GM10248 (cell line): ENCODE results near the gene PTGES3L.
"Not testable (repeated sequence)": the region's sequence is repeated elsewhere in the genome, so short reads cannot be mapped to it uniquely, and the experiment has no call there.

Experiments
- CTCF ChIA-PET: fragments of 300-600 bp; sonication (Branson Sonifier 250); formaldehyde crosslinking; extraction: SDS; loops from one replicate; lab custom pipeline; 2021; ENCODE audit warnings: antibody characterized with exemption; lab: Yijun Ruan, JAX
- POLR2A ChIA-PET: fragments of 350-650 bp; sonication (Branson Sonifier 250); formaldehyde crosslinking; extraction: SDS; loops from one replicate; lab custom pipeline; 2020; ENCODE audit warnings: antibody characterized with exemption; lab: Yijun Ruan, JAX
- DNase-seq: peaks from one replicate; pipeline ENCODE4 v3.0.0; 2012; ENCODE audit errors: extremely low spot score
- CTCF ChIP-seq: IDR thresholded peaks from 2 replicates; pipeline ENCODE4 v1.5.1; 2012; ENCODE audit warnings: mild to moderate bottlenecking, low read depth; ENCODE audit errors: extremely low read depth, missing control alignments, control extremely low read depth

Gene PTGES3L

GRCh38 chr17:42922294-42922693, 57.6 kb downstream of the PTGES3L start:
- POLR2A ChIA-PET = no interaction called here
- TF ChIP-seq CTCF = no peak
- CTCF ChIA-PET = no interaction called here
- no peak for DNase-seq

GRCh38 chr17:42920922-42921321, 59.0 kb downstream of the PTGES3L start:
- ChIA-PET CTCF (interaction anchor here (1.8 kb wide), 1 partner anchor 8 kb away, joined by 6 read pairs; no protein-coding TSS in a partner anchor), POLR2A (no interaction called here)
- no peak for DNase-seq
- TF ChIP-seq CTCF = no peak

- CTCF ChIA-PET = interaction anchor here (0.8 to 1.8 kb wide), 2 partner anchors 9 to 18 kb away, joined by 4 to 6 read pairs; no protein-coding TSS in a partner anchor
- no peak for TF ChIP-seq CTCF
Measured at GRCh38 chr17:42920106-42920900, 59.6 kb downstream of the PTGES3L start.

GRCh38 chr17:42919522-42920077, 60.3 kb downstream of the PTGES3L start:
- POLR2A ChIA-PET, DNase-seq: not testable (repeated sequence)
- CTCF ChIA-PET = interaction anchor here (0.8 to 1.8 kb wide), 4 partner anchors 9 to 18 kb away, joined by 4 to 7 read pairs (median 5); no protein-coding TSS in a partner anchor

More at GRCh38 chr17:42920106-42920900, 59.6 kb downstream of the PTGES3L start:
- no peak for DNase-seq
- POLR2A ChIA-PET = no interaction called here

- POLR2A ChIA-PET = interaction anchor here (0.7 kb wide), 1 partner anchor 206 kb away, joined by 6 read pairs; the partner anchor contains the start of gene BRCA1
- no peak for TF ChIP-seq CTCF
- no peak for DNase-seq
- CTCF ChIA-PET = interaction anchor here (1.2 to 1.5 kb wide), 3 partner anchors 10 to 27 kb away, joined by 4 to 7 read pairs (median 4); no protein-coding TSS in a partner anchor
Measured at GRCh38 chr17:42918902-42919521, 60.9 kb downstream of the PTGES3L start.
